MM.1S (cell line): ENCODE data around the gene ADCY6.

ENCODE experiments used
- EZH2 ChIP-seq: fragments of 300-600 bp; sonication (generic); optimal IDR thresholded peaks from 2 replicates; pipeline ENCODE3; 2017; ENCODE audit warnings: low read depth, mild to moderate bottlenecking, antibody characterized with exemption, low read length, mixed read lengths
- TF ChIP-seq, protein P1 (sequence below): fragments of 300-600 bp; sonication (generic); IDR thresholded peaks from 2 replicates; pipeline ENCODE4 v1.5.1; 2016; ENCODE audit warnings: antibody characterized with exemption, low read length, mixed read lengths

DNA sequence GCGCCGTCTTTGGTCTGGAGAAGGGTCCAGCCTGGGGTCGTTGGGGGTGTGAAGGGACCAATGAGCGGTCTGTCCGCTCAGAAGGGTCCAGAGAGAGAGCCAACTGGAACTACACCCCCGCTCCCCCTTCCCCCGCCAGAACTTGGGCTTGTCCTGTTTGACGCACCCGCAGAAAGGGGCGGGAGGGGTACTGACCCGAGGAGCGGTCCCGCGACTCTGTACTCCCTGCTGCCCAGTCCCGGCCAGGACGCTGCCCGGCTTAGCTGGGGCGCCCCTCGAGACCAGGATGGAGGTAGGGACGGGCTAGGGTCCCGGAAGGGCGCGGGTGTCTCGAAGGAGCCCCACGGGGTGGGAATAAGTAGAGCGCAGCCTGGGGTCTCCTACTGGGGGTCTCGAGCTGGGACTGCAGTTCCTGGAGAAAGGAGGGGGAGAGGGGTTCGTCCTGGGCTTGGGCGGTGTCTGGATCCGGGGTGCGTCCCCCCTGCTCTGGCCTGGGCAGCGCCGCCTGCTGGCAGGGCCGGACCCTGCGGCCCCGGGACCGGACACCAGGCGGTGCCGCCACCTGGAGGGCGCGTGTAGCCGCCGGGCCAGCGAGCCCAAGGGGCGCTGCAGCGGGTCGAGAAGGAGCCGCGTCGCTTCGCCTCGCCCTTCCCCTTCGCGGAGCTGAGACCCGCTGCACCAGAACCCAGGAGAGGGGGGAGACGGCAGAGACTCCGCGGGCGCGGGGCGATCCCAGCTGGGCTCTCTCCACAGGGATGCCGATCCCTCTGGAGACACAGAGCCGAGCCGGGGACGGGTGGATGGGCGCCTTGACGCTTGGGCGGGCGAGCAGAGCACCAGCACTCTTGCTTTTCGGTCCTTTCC is 25.6 kb upstream of the ADCY6 start:
- TF ChIP-seq, protein P1, sequence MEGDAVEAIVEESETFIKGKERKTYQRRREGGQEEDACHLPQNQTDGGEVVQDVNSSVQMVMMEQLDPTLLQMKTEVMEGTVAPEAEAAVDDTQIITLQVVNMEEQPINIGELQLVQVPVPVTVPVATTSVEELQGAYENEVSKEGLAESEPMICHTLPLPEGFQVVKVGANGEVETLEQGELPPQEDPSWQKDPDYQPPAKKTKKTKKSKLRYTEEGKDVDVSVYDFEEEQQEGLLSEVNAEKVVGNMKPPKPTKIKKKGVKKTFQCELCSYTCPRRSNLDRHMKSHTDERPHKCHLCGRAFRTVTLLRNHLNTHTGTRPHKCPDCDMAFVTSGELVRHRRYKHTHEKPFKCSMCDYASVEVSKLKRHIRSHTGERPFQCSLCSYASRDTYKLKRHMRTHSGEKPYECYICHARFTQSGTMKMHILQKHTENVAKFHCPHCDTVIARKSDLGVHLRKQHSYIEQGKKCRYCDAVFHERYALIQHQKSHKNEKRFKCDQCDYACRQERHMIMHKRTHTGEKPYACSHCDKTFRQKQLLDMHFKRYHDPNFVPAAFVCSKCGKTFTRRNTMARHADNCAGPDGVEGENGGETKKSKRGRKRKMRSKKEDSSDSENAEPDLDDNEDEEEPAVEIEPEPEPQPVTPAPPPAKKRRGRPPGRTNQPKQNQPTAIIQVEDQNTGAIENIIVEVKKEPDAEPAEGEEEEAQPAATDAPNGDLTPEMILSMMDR, result peak; percentile 99
- TF ChIP-seq EZH2, result no peak
